Ishikawa (cell line): Measurements from ENCODE around the gene DSC2.

ENCODE experiments used
- CEBPB ChIP-seq: IDR thresholded peaks from 2 replicates; pipeline ENCODE4 v1.6.1; 2012
- CREB1 ChIP-seq: IDR thresholded peaks from 2 replicates; pipeline ENCODE4 v1.6.1; 2012; ENCODE audit warnings: low read depth
- EGR1 ChIP-seq: IDR thresholded peaks from 2 replicates; pipeline ENCODE4 v1.6.1; 2012
- EP300 ChIP-seq: IDR thresholded peaks from 2 replicates; pipeline ENCODE4 v1.6.1; 2012; ENCODE audit warnings: borderline replicate concordance
- FOXM1 ChIP-seq: IDR thresholded peaks from 2 replicates; pipeline ENCODE4 v1.6.1; 2012; ENCODE audit warnings: low read depth, borderline replicate concordance
- NFIC ChIP-seq: IDR thresholded peaks from 2 replicates; pipeline ENCODE4 v1.6.1; 2012
- RAD21 ChIP-seq: IDR thresholded peaks from 2 replicates; pipeline ENCODE4 v1.6.1; 2012; ENCODE audit warnings: low read depth
- REST ChIP-seq: IDR thresholded peaks from 2 replicates; pipeline ENCODE4 v1.6.1; 2012; ENCODE audit warnings: low read depth, mild to moderate bottlenecking
- TAF1 ChIP-seq: IDR thresholded peaks from 2 replicates; pipeline ENCODE4 v1.6.1; 2012; ENCODE audit warnings: low read depth, mild to moderate bottlenecking
- TCF12 ChIP-seq: IDR thresholded peaks from 2 replicates; pipeline ENCODE4 v1.6.1; 2012; ENCODE audit warnings: low read depth
- TEAD4 ChIP-seq: IDR thresholded peaks from 2 replicates; pipeline ENCODE4 v1.6.1; 2012
- YY1 ChIP-seq: IDR thresholded peaks from 2 replicates; pipeline ENCODE4 v1.6.1; 2012; ENCODE audit warnings: low read depth
- ZBTB7A ChIP-seq: IDR thresholded peaks from 2 replicates; pipeline ENCODE4 v1.6.1; 2012; ENCODE audit warnings: low read depth
- TF ChIP-seq, protein P1 (sequence below): IDR thresholded peaks from 2 replicates; pipeline ENCODE4 v1.6.1; 2012
- TF ChIP-seq, protein P2 (sequence below): IDR thresholded peaks from 2 replicates; pipeline ENCODE4 v1.6.1; 2012

The DSC2 gene

GRCh38 chr18:31093294-31093693, 8.9 kb downstream of the DSC2 start:
- TF ChIP-seq EP300, result no peak
- TF ChIP-seq RAD21, result no peak
- TF ChIP-seq, protein P1, sequence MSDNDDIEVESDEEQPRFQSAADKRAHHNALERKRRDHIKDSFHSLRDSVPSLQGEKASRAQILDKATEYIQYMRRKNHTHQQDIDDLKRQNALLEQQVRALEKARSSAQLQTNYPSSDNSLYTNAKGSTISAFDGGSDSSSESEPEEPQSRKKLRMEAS, result no peak
- TF ChIP-seq TAF1, result no peak
- TF ChIP-seq ZBTB7A, result no peak
- TF ChIP-seq CREB1, result no peak
- no peak for TF ChIP-seq NFIC
- no peak for TF ChIP-seq FOXM1
- no peak for TF ChIP-seq YY1
- TF ChIP-seq CEBPB, result no peak
- TF ChIP-seq TEAD4, result no peak
- TF ChIP-seq REST, result no peak
- no peak for TF ChIP-seq TCF12
- TF ChIP-seq, protein P2, sequence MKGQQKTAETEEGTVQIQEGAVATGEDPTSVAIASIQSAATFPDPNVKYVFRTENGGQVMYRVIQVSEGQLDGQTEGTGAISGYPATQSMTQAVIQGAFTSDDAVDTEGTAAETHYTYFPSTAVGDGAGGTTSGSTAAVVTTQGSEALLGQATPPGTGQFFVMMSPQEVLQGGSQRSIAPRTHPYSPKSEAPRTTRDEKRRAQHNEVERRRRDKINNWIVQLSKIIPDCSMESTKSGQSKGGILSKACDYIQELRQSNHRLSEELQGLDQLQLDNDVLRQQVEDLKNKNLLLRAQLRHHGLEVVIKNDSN, result no peak
- no peak for TF ChIP-seq EGR1

DNA sequence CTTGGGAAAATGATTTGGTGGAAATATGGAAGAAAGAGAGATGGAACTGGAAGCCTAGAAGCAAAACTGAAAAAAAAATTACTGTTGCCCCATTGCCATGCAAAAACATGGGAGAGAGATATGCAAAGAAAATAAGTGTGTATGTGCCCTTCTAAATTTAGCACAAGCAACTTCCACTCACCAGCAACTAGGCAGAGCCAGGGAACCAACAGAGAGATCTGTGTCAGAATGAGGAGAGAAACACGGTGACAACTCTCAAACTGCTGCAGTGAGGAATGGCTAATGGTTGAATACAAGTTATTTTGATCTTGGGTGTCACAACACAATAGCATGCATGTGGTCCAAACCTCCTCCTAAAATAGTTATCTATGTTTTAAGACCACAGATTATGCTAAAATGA, 10.9 kb downstream of the DSC2 start:
- TF ChIP-seq EP300 (no peak), REST (no peak), TAF1 (no peak), EGR1 (no peak), FOXM1 (no peak), YY1 (no peak)

DNA sequence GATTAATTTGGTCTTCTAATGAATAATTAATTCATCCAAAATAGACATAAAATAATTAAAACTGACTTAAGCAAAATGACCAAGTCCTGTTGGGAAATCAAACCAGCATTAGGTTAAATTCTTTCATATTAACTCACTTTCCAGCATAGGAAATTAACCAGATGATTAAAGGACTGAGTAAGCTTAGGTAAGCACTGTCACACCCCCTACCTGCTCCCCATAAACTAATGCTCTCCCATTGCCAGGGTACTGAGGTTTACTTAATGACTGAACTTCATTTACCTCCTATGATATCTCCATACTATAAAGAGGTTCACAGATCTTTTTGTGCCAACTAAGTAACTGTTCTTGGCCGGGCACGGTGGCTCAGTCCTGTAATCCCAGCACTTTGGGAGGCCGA, 13.7 kb downstream of the DSC2 start:
- no peak for TF ChIP-seq TCF12
- TF ChIP-seq, protein P1, result no peak
- no peak for TF ChIP-seq YY1
- no peak for TF ChIP-seq REST
- TF ChIP-seq NFIC, result no peak
- no peak for TF ChIP-seq ZBTB7A
- no peak for TF ChIP-seq TAF1
- no peak for TF ChIP-seq CREB1
- no peak for TF ChIP-seq FOXM1
- no peak for TF ChIP-seq TEAD4
- TF ChIP-seq, protein P2, result no peak

DNA sequence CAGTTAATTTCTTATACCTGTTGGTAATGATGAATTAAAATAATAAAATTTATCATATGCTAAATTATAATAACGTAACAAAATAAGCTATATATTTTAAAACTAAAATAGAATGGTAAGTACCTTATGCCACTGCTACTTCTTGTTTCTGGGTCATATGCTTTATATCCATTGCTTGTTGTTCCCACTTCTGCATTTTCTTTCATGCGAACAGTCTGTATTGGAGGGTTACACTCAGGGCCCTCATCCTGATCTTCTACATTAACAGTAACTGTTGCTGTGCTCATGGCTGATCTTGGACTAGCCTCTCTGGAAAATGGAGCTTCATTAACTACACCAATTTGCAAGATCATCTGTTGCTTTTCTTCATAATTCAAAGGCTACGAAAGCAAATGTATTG, 22.2 kb downstream of the DSC2 start:
- TF ChIP-seq, protein P1, result no peak
- TF ChIP-seq CREB1 (no peak), CEBPB (no peak)

DNA sequence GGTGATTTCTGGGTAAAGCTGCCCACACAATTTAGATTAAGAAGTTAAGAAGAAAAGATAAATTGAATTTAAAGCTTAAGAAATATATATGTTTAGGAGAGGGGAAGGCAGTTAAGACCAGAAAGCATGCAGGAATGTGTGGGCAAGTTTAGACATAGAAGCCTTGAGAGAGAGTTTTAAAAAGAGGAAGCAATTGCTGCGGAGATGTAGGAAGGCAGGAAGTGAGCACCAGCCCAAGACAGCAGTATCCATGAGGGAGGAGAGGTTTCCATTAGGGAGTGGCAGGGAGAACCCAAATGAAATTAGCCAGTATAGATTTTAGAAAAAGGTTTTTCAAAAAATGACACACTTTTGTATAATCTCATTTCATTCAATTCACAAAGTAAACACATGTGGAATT, 24.3 kb downstream of the DSC2 start:
- TF ChIP-seq EGR1 (no peak), ZBTB7A (no peak), TAF1 (no peak), FOXM1 (no peak)
- TF ChIP-seq, protein P2, result no peak
- TF ChIP-seq, protein P1, result no peak
